ENCODE measurements around the gene FOXP4. TPM values are rescaled to one million over a fixed set of nuclear protein-coding genes. Genes with fewer than 3 reads are reported as not detected.

FOXP4 gene
- total RNA-seq, 8 experiments from 2014 or later: 1.3 to 22.1 (median 12.8) TPM

GRCh38 chr6:41597246-41598000 is 51.2 kb downstream of the FOXP4 start:
- WGBS, 10 experiments: 100% methylated on average over 1 of the region's 19 CpGs; no CpG with 5 or more reads in 9 of the 10 experiments
- Histone ChIP-seq H3K27ac (no peak overlapping the region), H3K4me1 (replicated peaks in 1 of 2) (peaks cover 21 to 24% of the 10 kb centered on the region in 2 donors), H3K4me3 (no peak overlapping the region)
- no peak for ATAC-seq (replicated peaks in 6 of 8)
- in situ Hi-C loops (cut with MboI; ENCODE audit: low pct_unique_long_range_greater_than_20kb in 2 of 9, low sequenced_read_pairs in 9 of 9, unreplicated experiment in 9 of 9): loop anchor here (10.0 to 25.0 kb wide), 7 partner anchors 135 to 235 kb away; no protein-coding TSS in a partner anchor

GRCh38 chr6:41598670-41599014 is 52.5 kb downstream of the FOXP4 start:
- ATAC-seq (replicated peaks in 6 of 8): no peak
- WGBS, 10 experiments: no CpG with 5 or more reads among the region's 8 CpGs
- H3K4me3 ChIP-seq: no peak overlapping the region
- H3K27ac ChIP-seq: no peak overlapping the region
- in situ Hi-C loops (cut with MboI; ENCODE audit: low pct_unique_long_range_greater_than_20kb in 2 of 9, low sequenced_read_pairs in 9 of 9, unreplicated experiment in 9 of 9): loop anchor here (10.0 to 25.0 kb wide), 7 partner anchors 136 to 236 kb away; no protein-coding TSS in a partner anchor
- peaks cover 20 to 29% of the 10 kb centered on the region in 2 donors for H3K4me1 ChIP-seq (replicated peaks in 1 of 2)

GRCh38 chr6:41599015-41599851 is 53.1 kb downstream of the FOXP4 start:
- Histone ChIP-seq H3K4me3 (no peak overlapping the region), H3K27ac (peak overlapping the region in 1 of 2 donors; percentile 31), H3K4me1 (replicated peaks in 1 of 2) (peaks cover 14 to 29% of the 10 kb centered on the region in 2 donors)
- in situ Hi-C loops (cut with MboI; ENCODE audit: low pct_unique_long_range_greater_than_20kb in 2 of 9, low sequenced_read_pairs in 9 of 9, unreplicated experiment in 9 of 9): loop anchor here (10.0 to 25.0 kb wide), 7 partner anchors 137 to 237 kb away; no protein-coding TSS in a partner anchor
- ATAC-seq (replicated peaks in 6 of 8): peak in 1 of 8 experiments; percentile 11
- WGBS, 10 experiments: no CpG with 5 or more reads among the region's 21 CpGs

GRCh38 chr6:41599852-41600445 is 53.8 kb downstream of the FOXP4 start:
- peaks cover 14 to 29% of the 10 kb centered on the region in 2 donors for H3K4me1 ChIP-seq (replicated peaks in 1 of 2)
- H3K27ac ChIP-seq: peak overlapping the region in 1 of 2 donors; percentile 20
- H3K4me3 ChIP-seq: no peak overlapping the region
- WGBS, 10 experiments: 50 to 92% methylated on average over 2 of the region's 14 CpGs; no CpG with 5 or more reads in 8 of the 10 experiments
- peak in 3 of 8 experiments; percentile 1 to 9 (median 8) for ATAC-seq (replicated peaks in 6 of 8)
- in situ Hi-C loops (cut with MboI; ENCODE audit: low pct_unique_long_range_greater_than_20kb in 2 of 9, low sequenced_read_pairs in 9 of 9, unreplicated experiment in 9 of 9): loop anchor here (10.0 to 25.0 kb wide), 8 partner anchors 85 to 238 kb away; no protein-coding TSS in a partner anchor

- in situ Hi-C loops (cut with MboI; ENCODE audit: low pct_unique_long_range_greater_than_20kb in 2 of 9, low sequenced_read_pairs in 9 of 9, unreplicated experiment in 9 of 9): loop anchor here in 2 of 9 experiments (10.0 kb wide), 1 partner anchor 84 kb away; no protein-coding TSS in a partner anchor
- Histone ChIP-seq H3K27ac (peak overlapping the region in 1 of 2 donors; percentile 20), H3K4me1 (replicated peaks in 1 of 2) (peaks cover 14 to 29% of the 10 kb centered on the region in 2 donors), H3K4me3 (no peak overlapping the region)
- ATAC-seq (replicated peaks in 6 of 8): peak in 5 of 8 experiments; percentile 21 to 31 (median 24)
- 63 to 100% (median 76%) methylated on average over 1 to 8 of the region's 22 CpGs; no CpG with 5 or more reads in 6 of the 10 experiments for WGBS, 10 experiments
Measured at GRCh38 chr6:41600499-41601247, 54.5 kb downstream of the FOXP4 start.

GRCh38 chr6:41601248-41601549 is 55.0 kb downstream of the FOXP4 start:
- Histone ChIP-seq H3K27ac (no peak overlapping the region), H3K4me1 (replicated peaks in 1 of 2) (peaks cover 14 to 29% of the 10 kb centered on the region in 2 donors), H3K4me3 (no peak overlapping the region)
- no peak for ATAC-seq (replicated peaks in 6 of 8)
- in situ Hi-C loops (cut with MboI; ENCODE audit: low pct_unique_long_range_greater_than_20kb in 2 of 9, low sequenced_read_pairs in 9 of 9, unreplicated experiment in 9 of 9): loop anchor here in 2 of 9 experiments (10.0 kb wide), 1 partner anchor 84 kb away; no protein-coding TSS in a partner anchor
- 93% methylated on average over 3 of the region's 6 CpGs; no CpG with 5 or more reads in 9 of the 10 experiments for WGBS, 10 experiments

GRCh38 chr6:41602422-41602743 is 56.2 kb downstream of the FOXP4 start:
- H3K4me1 ChIP-seq (replicated peaks in 1 of 2): peaks cover 14 to 29% of the 10 kb centered on the region in 2 donors
- in situ Hi-C loops (cut with MboI; ENCODE audit: low pct_unique_long_range_greater_than_20kb in 2 of 9, low sequenced_read_pairs in 9 of 9, unreplicated experiment in 9 of 9): loop anchor here in 2 of 9 experiments (10.0 kb wide), 1 partner anchor 82 kb away; no protein-coding TSS in a partner anchor
- peak in 2 of 8 experiments; percentile 1 to 2 for ATAC-seq (replicated peaks in 6 of 8)
- H3K27ac ChIP-seq: peak overlapping the region in 1 of 2 donors; percentile 57
- 0 to 93% (median 60%) methylated on average over 1 to 3 of the region's 4 CpGs; no CpG with 5 or more reads in 5 of the 10 experiments for WGBS, 10 experiments
- no peak overlapping the region for H3K4me3 ChIP-seq

GRCh38 chr6:41602864-41603608 is 56.9 kb downstream of the FOXP4 start:
- H3K27ac ChIP-seq: no peak overlapping the region
- in situ Hi-C loops (cut with MboI; ENCODE audit: low pct_unique_long_range_greater_than_20kb in 2 of 9, low sequenced_read_pairs in 9 of 9, unreplicated experiment in 9 of 9): loop anchor here in 2 of 9 experiments (10.0 kb wide), 1 partner anchor 82 kb away; no protein-coding TSS in a partner anchor
- WGBS, 10 experiments: 0 to 30% (median 8%) methylated on average over 1 to 14 of the region's 20 CpGs
- peak; percentile 69 to 94 (median 78) for ATAC-seq (replicated peaks in 6 of 8)
- H3K4me1 ChIP-seq (replicated peaks in 1 of 2): peaks cover 14 to 29% of the 10 kb centered on the region in 2 donors
- H3K4me3 ChIP-seq: no peak overlapping the region

GRCh38 chr6:41604006-41604405 is 57.8 kb downstream of the FOXP4 start:
- Histone ChIP-seq H3K4me1 (replicated peaks in 1 of 2) (peaks cover 14 to 26% of the 10 kb centered on the region in 2 donors), H3K4me3 (no peak overlapping the region), H3K27ac (no peak overlapping the region)
- 67 to 100% (median 92%) methylated on average over 1 to 2 of the region's 5 CpGs; no CpG with 5 or more reads in 7 of the 10 experiments for WGBS, 10 experiments
- ATAC-seq (replicated peaks in 6 of 8): no peak
- in situ Hi-C loops (cut with MboI; ENCODE audit: low pct_unique_long_range_greater_than_20kb in 2 of 9, low sequenced_read_pairs in 9 of 9, unreplicated experiment in 9 of 9): loop anchor here in 2 of 9 experiments (10.0 kb wide), 1 partner anchor 81 kb away; no protein-coding TSS in a partner anchor

- Histone ChIP-seq H3K4me3 (no peak overlapping the region), H3K27ac (no peak overlapping the region), H3K4me1 (replicated peaks in 1 of 2) (peaks cover 11 to 12% of the 10 kb centered on the region in 2 donors)
- 67 to 83% (median 80%) methylated on average over 1 to 2 of the region's 3 CpGs; no CpG with 5 or more reads in 7 of the 10 experiments for WGBS, 10 experiments
- ATAC-seq (replicated peaks in 6 of 8): no peak
- in situ Hi-C loops (cut with MboI; ENCODE audit: low pct_unique_long_range_greater_than_20kb in 2 of 9, low sequenced_read_pairs in 9 of 9, unreplicated experiment in 9 of 9): loop anchor here in 2 of 9 experiments (10.0 kb wide), 1 partner anchor 79 kb away; no protein-coding TSS in a partner anchor
Measured at GRCh38 chr6:41605649-41606048, 59.5 kb downstream of the FOXP4 start.

GRCh38 chr6:41607036-41607435 is 60.9 kb downstream of the FOXP4 start:
- WGBS, 10 experiments: 80 to 100% (median 96%) methylated on average over 1 to 5 of the region's 5 CpGs; no CpG with 5 or more reads in 2 of the 10 experiments
- in situ Hi-C loops (cut with MboI; ENCODE audit: low pct_unique_long_range_greater_than_20kb in 2 of 9, low sequenced_read_pairs in 9 of 9, unreplicated experiment in 9 of 9): loop anchor here in 2 of 9 experiments (10.0 kb wide), 1 partner anchor 78 kb away; no protein-coding TSS in a partner anchor

More at GRCh38 chr6:41607036-41607435, 60.9 kb downstream of the FOXP4 start:
- no peak overlapping the region for H3K27ac ChIP-seq
- H3K4me1 ChIP-seq (replicated peaks in 1 of 2): peaks cover 9 to 10% of the 10 kb centered on the region in 2 donors
- no peak overlapping the region for H3K4me3 ChIP-seq
- no peak for ATAC-seq (replicated peaks in 6 of 8)
